Peyer's patch (tissue), 4 donors: ENCODE data around the gene GNAZ.

ENCODE experiments used
- CTCF ChIP-seq, 6 experiments: fragments of 450-650 bp in 4 of 6; fragments of 200-600 bp in 2 of 6; sonication (generic) in 1 of 6; IDR thresholded peaks; one replicate each; pipeline ENCODE4 v1.5.1; 2017 to 2019; ENCODE audit warnings: antibody characterized with exemption in 6 of 6, mild to moderate bottlenecking in 3 of 6, moderate library complexity in 1 of 6
- POLR2A ChIP-seq, 2 donors: fragments of 450-650 bp; IDR thresholded peaks; one replicate each; pipeline ENCODE4 v1.5.1; 2017; ENCODE audit warnings: antibody characterized with exemption in 2 of 2, mild to moderate bottlenecking in 2 of 2, moderate library complexity in 2 of 2

DNA sequence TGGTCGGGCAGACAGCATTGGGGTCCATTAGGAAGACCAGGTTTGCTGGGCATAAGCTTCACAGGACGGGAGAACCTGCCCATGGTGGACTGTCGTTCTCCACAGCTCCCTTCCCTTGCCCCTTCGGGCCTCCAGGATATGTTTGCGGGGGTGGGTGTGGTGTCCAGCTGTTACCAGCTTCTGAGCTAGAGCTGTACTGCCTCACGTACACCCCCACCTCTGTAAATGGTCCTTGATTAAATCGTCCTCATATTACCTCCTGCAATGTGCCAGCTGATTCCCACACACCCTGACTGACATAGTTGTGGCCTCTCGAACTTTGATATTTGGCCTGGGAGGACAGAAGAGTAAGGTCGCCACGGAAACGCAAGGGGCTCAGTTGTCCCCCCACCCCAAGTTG, 93.8 kb downstream of the GNAZ start:
- TF ChIP-seq CTCF (IDR thresholded peaks at IDR 0.05) (no peak), POLR2A (IDR thresholded peaks at IDR 0.05) (no peak)
